ENCODE results near the gene ISY1. TPM values are rescaled to one million over a fixed set of nuclear protein-coding genes. Genes with fewer than 3 reads are reported as not detected.

ISY1 gene
- total RNA-seq, 4 donors from 2014 or later = 6.0 to 26.3 (median 19.6) TPM

- TF ChIP-seq CTCF (IDR thresholded peaks at IDR 0.05) (no peak), POLR2A (IDR thresholded peaks at IDR 0.05) (no peak)
- Histone ChIP-seq H3K27ac (no peak overlapping the region), H3K9me3 (no peaks in the 10 kb centered on the region), H3K36me3 (no peaks in the 10 kb centered on the region), H3K27me3 (no peaks in the 10 kb centered on the region), H3K4me1 (peaks cover 0 to 11% (median 9%) of the 10 kb centered on the region in 3 donors), H3K4me3 (no peak overlapping the region)
- intact Hi-C loops (cut with DNase I) = no loop called here
- WGBS, 2 donors = 90 to 98% methylated on average over 2 to 8 of the region's 12 CpGs
- DNase-seq = no peak
These were observed 75.6 kb downstream of the ISY1 start for GRCh38 chr3:129085165-129085715.

- Histone ChIP-seq H3K36me3 (no peaks in the 10 kb centered on the region), H3K27me3 (no peaks in the 10 kb centered on the region), H3K9me3 (no peaks in the 10 kb centered on the region), H3K4me1 (peaks cover 0 to 11% (median 9%) of the 10 kb centered on the region in 3 donors), H3K27ac (no peak overlapping the region), H3K4me3 (no peak overlapping the region)
- TF ChIP-seq POLR2A (IDR thresholded peaks at IDR 0.05) (no peak), CTCF (IDR thresholded peaks at IDR 0.05) (no peak)
- DNase-seq = no peak
- intact Hi-C loops (cut with DNase I) = no loop called here
- WGBS, 2 donors = 69 to 94% methylated on average over 4 to 6 of the region's 6 CpGs
These were observed 76.4 kb downstream of the ISY1 start for GRCh38 chr3:129084501-129084900.

GRCh38 chr3:129082026-129082425 is 78.8 kb downstream of the ISY1 start:
- Histone ChIP-seq H3K4me3 (no peak overlapping the region), H3K9me3 (no peaks in the 10 kb centered on the region), H3K27ac (no peak overlapping the region), H3K27me3 (no peaks in the 10 kb centered on the region), H3K4me1 (peaks cover 0 to 13% (median 5%) of the 10 kb centered on the region in 3 donors), H3K36me3 (no peaks in the 10 kb centered on the region)
- no peak for TF ChIP-seq POLR2A (IDR thresholded peaks at IDR 0.05)
- TF ChIP-seq CTCF (IDR thresholded peaks at IDR 0.05) = no peak
- intact Hi-C loops (cut with DNase I) = no loop called here
- no peak for DNase-seq
- 74 to 82% methylated on average over 8 to 9 of the region's 9 CpGs for WGBS, 2 donors

GRCh38 chr3:129081503-129081902 is 79.4 kb downstream of the ISY1 start:
- Histone ChIP-seq H3K9me3 (no peaks in the 10 kb centered on the region), H3K27me3 (no peaks in the 10 kb centered on the region), H3K4me3 (no peak overlapping the region), H3K36me3 (no peaks in the 10 kb centered on the region), H3K27ac (no peak overlapping the region), H3K4me1 (peaks cover 0 to 13% (median 0%) of the 10 kb centered on the region in 3 donors)
- intact Hi-C loops (cut with DNase I) = no loop called here
- 81 to 82% methylated on average over 6 to 8 of the region's 8 CpGs for WGBS, 2 donors
- no peak for DNase-seq
- no peak for TF ChIP-seq POLR2A (IDR thresholded peaks at IDR 0.05)

- DNase-seq = no peak
- TF ChIP-seq CTCF (IDR thresholded peaks at IDR 0.05) = no peak
- no peak for TF ChIP-seq POLR2A (IDR thresholded peaks at IDR 0.05)
- H3K4me3 ChIP-seq = no peak overlapping the region
- intact Hi-C loops (cut with DNase I) = no loop called here
- WGBS, 2 donors = 71 to 76% methylated on average over 6 to 7 of the region's 8 CpGs
- H3K9me3 ChIP-seq = no peaks in the 10 kb centered on the region
- H3K4me1 ChIP-seq = peaks cover 0 to 13% (median 0%) of the 10 kb centered on the region in 3 donors
- no peaks in the 10 kb centered on the region for H3K36me3 ChIP-seq
- H3K27ac ChIP-seq = no peak overlapping the region
- H3K27me3 ChIP-seq = no peaks in the 10 kb centered on the region
These were observed 82.4 kb downstream of the ISY1 start for GRCh38 chr3:129078510-129078909.

Other genes with a start within 250 kb of the ISY1 start
- gene CFAP92, start 167.0 kb downstream of the ISY1 start, total RNA-seq = 1 to 10 TPM in 1 of 4 donors, under 1 TPM in 3; 0.40 to 1.4 (median 0.98) TPM
- gene EFCC1, start 159.8 kb downstream of the ISY1 start, total RNA-seq = 1 to 10 TPM in 1 of 4 donors, under 1 TPM in 3; 0.19 to 2.9 (median 0.48) TPM
- not detected for gene GP9, start 100.3 kb downstream of the ISY1 start, total RNA-seq
- 10 to 100 TPM in 1 of 4 donors, 1 to 10 TPM in 3; 4.6 to 11.1 (median 7.9) TPM for gene RAB43, start 39.3 kb downstream of the ISY1 start, total RNA-seq
- gene CNBP, start 22.8 kb upstream of the ISY1 start, total RNA-seq = 100 to 1,000 TPM; 209 to 435 (median 293) TPM
- 100 to 1,000 TPM in 2 of 4 donors, 10 to 100 TPM in 2; 68.3 to 121 (median 104) TPM for gene COPG1, start 88.5 kb upstream of the ISY1 start, total RNA-seq
- gene HMCES, start 117.8 kb upstream of the ISY1 start, total RNA-seq = 10 to 100 TPM; 24.2 to 32.7 (median 29.7) TPM

Measured in esophagus squamous epithelium (tissue), 5 donors.